Fibroblast of skin of scalp (primary cell): ENCODE results near the gene IGF2BP2. TPM values are rescaled to one million over a fixed set of nuclear protein-coding genes. Genes with fewer than 3 reads are reported as not detected.
A peak's percentile ranks its signal among the peaks of the same experiment; 100 is the strongest.
"Not testable (repeated sequence)": the region's sequence is repeated elsewhere in the genome, so short reads cannot be mapped to it uniquely, and the experiment has no call there.

ENCODE experiments used
- DNase-seq: peaks from one replicate; pipeline ENCODE4 v3.0.0-alpha.2; 2013
- polyA plus RNA-seq, 2 experiments: library from polyadenylated mRNA; unstranded; fragments of 120-200 nt; gene quantifications; one replicate each; pipeline ENCODE4 v1.2.1, GENCODE V29; 2013; ENCODE audit not compliant: insufficient read length in 2 of 2

The IGF2BP2 gene
- 65.0 TPM for polyA plus RNA-seq (2013, experiment 1 of 2; ENCODE audit: insufficient read length)
- 65.5 TPM for polyA plus RNA-seq (2013, experiment 2 of 2; ENCODE audit: insufficient read length)

DNA sequence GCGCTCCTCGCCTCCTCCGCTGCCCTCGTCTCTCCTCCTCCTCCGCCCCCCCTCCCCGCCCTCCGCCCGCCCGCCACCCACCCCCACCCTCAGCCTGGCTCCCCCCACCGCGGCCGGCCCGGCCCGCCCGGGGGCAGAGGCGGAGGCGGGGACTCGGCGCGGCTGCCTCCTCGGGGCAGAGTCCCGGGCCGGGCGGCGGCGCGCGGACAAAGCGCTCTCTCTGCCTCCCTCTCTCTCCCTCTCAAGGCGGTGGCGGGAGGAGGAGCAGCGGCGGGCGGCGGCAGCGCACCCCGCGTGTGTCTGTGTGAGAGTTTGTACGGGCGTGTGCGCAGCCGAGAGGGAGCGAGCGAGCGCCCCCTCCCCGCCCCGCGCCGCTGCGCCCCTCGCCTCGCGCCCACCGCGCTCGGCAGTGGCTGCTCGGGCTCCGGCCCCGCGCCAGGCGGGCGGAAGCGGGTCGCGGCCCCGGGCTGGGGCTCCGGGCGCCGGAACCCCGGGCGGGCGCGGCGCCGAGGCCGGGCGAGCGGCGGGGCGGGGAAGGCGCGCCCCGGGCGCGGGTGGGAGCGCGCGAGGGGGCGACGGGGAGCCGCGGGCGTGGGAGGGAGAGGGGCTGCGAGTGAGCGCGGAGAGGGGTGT lies at the start of gene IGF2BP2:
Gene IGF2BP2, minus strand, starts transcription at position 37 of the 633 bp plus-strand sequence. CDS start 82 bp downstream, outside the sequence.
- DNase-seq = peak; percentile 92

GRCh38 chr3:185874119-185874518 lies 49.3 kb upstream of the IGF2BP2 start:
- DNase-seq = no peak

DNA sequence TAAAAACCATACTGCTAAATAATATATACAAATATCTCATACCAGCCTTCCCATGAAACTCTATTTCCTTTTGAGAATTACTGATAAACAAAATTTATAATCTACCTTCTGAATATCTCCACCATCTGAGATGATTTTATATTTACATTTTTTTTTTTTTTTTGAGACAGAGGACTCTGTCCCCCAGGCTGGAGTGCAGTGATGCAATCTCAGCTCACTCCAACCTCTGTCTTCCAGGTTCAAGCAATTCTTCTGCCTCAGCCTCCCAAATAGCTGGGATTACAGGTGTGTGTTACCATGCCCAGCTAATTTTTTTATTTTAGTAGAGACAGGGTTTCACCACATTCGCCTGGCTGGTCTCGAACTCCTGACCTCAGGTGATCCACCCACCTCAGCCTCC lies 42.8 kb upstream of the IGF2BP2 start:
- no peak for DNase-seq

- no peak for DNase-seq
These were observed 42.2 kb upstream of the IGF2BP2 start for GRCh38 chr3:185866995-185867394.

GRCh38 chr3:185866555-185866954 lies 41.7 kb upstream of the IGF2BP2 start:
- no peak for DNase-seq

GRCh38 chr3:185865247-185865646 lies 40.4 kb upstream of the IGF2BP2 start:
- no peak for DNase-seq

- DNase-seq = no peak
These were observed 39.9 kb upstream of the IGF2BP2 start for GRCh38 chr3:185864767-185865166.

- no peak for DNase-seq
These were observed 38.1 kb upstream of the IGF2BP2 start for GRCh38 chr3:185862920-185863319.

DNA sequence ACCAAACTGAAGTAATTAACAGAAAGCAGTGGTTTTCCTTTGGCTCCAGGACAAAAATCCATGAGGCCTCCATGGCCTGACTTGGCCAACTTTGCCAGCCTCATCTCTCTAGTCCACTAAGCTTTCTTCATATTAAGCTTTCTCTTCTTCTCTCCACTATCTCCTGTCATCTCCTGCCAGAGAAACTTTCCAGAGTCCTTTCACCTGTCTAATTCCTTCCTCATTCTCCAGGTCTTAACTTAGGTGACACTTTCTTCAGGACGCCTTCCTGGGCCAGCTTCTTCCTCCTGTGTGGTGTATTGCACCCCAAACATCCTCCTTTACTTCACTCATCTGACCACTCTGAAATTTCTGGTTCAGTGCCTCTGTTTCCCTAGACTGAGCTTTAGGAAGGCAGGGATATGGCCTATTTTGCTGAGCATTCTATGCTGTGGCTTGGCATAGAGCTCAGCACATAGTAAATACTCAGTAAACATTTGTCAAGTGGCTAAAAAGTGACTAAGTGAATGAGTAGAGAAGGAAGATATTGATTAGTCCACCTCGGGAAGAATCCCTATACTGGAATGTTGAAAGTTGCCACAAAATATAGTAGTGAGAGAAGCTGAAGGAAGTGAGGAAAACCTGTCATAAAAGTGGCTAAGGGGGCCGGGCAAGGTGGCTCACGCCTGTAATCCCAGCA lies 34.6 kb upstream of the IGF2BP2 start:
- no peak for DNase-seq

DNA sequence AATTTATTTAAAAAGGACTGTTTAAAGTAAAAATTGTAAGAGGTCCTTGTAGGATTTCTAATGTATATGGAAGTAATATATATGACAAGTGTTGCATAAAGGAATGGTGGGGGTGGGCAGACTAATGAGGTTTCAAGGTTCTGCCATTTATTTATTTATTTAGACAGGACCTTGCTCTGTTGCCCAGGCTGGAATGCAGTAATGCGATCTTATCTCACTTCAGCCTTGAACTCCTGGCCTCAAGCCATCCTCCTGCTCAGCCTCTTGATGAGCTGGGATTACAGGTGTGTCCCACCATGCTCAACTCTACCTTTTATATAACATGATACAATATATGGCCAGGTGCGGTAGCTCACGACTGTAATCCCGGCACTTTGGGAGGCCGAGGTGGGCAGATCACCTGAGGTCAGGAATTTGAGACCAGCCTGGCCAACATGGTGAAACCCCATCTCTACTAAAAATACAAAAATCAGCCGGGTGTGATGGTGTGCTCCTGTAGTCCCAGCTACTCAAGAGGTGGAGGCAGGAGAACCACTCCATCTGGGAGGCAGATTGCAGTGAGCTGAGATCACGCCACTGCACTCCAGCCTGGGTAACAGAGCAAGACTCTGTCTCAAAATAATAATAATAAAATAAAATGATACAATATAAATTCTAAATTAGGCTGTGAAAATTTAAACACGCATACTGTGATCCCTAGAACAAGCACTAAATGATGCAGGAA lies 33.8 kb upstream of the IGF2BP2 start:
- no peak for DNase-seq

- no peak for DNase-seq
These were observed 32.4 kb upstream of the IGF2BP2 start for GRCh38 chr3:185857208-185857607.

DNA sequence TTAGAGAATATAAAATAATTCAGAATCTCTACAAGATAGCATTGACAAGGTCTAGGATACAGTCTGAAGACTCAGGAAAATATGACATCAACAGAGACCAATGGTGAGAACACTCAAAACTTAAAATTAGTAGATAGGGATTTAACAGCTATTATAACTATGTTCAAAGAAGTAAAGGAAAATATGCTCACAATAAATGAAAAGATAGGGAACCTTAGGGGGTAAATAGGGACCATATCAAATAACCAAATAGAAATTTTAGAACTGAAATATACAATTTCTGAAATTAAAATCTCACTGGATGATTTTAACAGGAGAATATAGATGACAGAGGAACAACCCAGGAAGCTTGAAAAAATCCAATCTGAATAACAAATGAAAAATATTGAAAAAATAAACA lies 31.8 kb upstream of the IGF2BP2 start:
- no peak for DNase-seq

DNA sequence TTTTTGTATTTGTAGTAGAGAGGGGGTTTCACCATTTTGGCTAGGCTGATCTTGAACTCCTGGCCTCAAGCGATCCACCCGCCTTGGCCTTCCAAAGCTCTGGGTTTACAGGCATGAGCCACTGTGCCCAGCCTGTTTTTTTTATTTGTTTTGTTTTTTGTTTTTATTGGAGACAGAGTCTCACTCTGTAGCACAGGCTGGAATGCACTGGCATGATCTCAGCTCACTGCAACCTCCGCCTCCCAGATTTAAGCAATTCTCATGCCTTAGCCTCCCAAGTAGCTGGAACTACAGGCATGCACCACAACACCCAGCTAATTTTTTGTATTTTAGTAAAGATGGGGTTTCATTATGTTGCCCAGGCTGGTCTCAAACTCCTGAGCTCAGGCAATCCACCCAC lies 28.9 kb upstream of the IGF2BP2 start:
- peak; percentile 73 for DNase-seq

GRCh38 chr3:185852635-185853034 lies 27.8 kb upstream of the IGF2BP2 start:
- peak; percentile 76 for DNase-seq

DNA sequence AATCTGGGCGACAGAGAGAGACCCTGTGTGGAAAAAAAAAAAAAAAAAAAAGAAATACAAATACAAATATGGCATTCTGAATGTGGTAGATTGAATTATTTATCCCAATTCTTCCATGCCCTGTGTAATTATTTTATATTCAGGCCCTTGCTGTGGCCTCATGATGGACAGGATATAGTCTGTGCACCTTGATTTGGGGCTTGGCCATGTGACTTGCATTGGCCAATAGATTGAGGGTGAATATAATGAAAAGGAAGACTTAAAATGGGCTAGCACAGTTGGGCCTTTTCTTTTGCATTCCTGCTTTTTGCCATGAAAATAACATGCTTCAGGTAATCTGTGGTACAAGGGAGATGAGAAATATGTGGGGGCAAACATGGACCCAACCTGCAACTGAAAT lies 27.1 kb upstream of the IGF2BP2 start:
- no peak for DNase-seq

GRCh38 chr3:185851046-185851445 lies 26.2 kb upstream of the IGF2BP2 start:
- DNase-seq = no peak

- no peak for DNase-seq
These were observed 22.7 kb upstream of the IGF2BP2 start for GRCh38 chr3:185847506-185847905.

- DNase-seq = no peak
These were observed 21.2 kb upstream of the IGF2BP2 start for GRCh38 chr3:185846037-185846436.

GRCh38 chr3:185844051-185844450 lies 19.2 kb upstream of the IGF2BP2 start:
- DNase-seq = no peak

- DNase-seq = no peak
These were observed 18.8 kb upstream of the IGF2BP2 start for GRCh38 chr3:185843635-185844034.

- no peak for DNase-seq
These were observed 18.3 kb upstream of the IGF2BP2 start for GRCh38 chr3:185843126-185843525.

- DNase-seq = no peak
These were observed 17.4 kb upstream of the IGF2BP2 start for GRCh38 chr3:185842241-185842640.

GRCh38 chr3:185838417-185838989 lies 13.7 kb upstream of the IGF2BP2 start:
- DNase-seq = not testable (repeated sequence)
